Ovary (tissue), 3 donors: Measurements from ENCODE around the gene SH3GL2.

Experiments
- CTCF ChIP-seq, 3 donors: fragments of 450-650 bp in 2 of 3; fragments of 200-600 bp in 1 of 3; IDR thresholded peaks; one replicate each; pipeline versions ENCODE4 v1.5.1 to v1.8.0; 2016 to 2022; ENCODE audit warnings: antibody characterized with exemption in 3 of 3, mild to moderate bottlenecking in 1 of 3
- EP300 ChIP-seq: sonication (generic); formaldehyde crosslinking; IDR thresholded peaks from one replicate; pipeline ENCODE4 v1.6.1; 2017; ENCODE audit warnings: antibody characterized with exemption
- POLR2A ChIP-seq: fragments of 450-650 bp; IDR thresholded peaks from one replicate; pipeline ENCODE4 v1.6.1; 2017; ENCODE audit warnings: antibody characterized with exemption, mild to moderate bottlenecking, moderate library complexity
- donor health status: DM: no; HTN: no; CAD: no.

GRCh38 chr9:17807613-17808282 is 228.9 kb downstream of the SH3GL2 start:
- no peak for TF ChIP-seq CTCF (IDR thresholded peaks at IDR 0.05)
- no peak for TF ChIP-seq POLR2A
- no peak for TF ChIP-seq EP300
